Activated T-helper 9 cell treated with anti-CD3 and anti-CD28 coated beads, Interleukin-2, amount 50 U/mL, for 16 hours (primary cell): ENCODE results near the gene CACNA1D.

Experiments
- DNase-seq: peaks from one replicate; pipeline ENCODE4 v3.0.0-alpha.2; 2020; ENCODE audit warnings: low read depth

CACNA1D gene

GRCh38 chr3:53750253-53751210 is 256.1 kb downstream of the CACNA1D start:
- DNase-seq: no peak

GRCh38 chr3:53753518-53754183 is 259.2 kb downstream of the CACNA1D start:
- no peak for DNase-seq

- DNase-seq: no peak
Observed at GRCh38 chr3:53754325-53754724, 259.9 kb downstream of the CACNA1D start.

- DNase-seq: no peak
Observed at GRCh38 chr3:53758846-53759245, 264.4 kb downstream of the CACNA1D start.

GRCh38 chr3:53763353-53763752 is 268.9 kb downstream of the CACNA1D start:
- DNase-seq: no peak

- no peak for DNase-seq
Observed at GRCh38 chr3:53764026-53764775, 269.8 kb downstream of the CACNA1D start.

GRCh38 chr3:53765753-53766152 is 271.3 kb downstream of the CACNA1D start:
- DNase-seq: no peak

GRCh38 chr3:53766706-53767105 is 272.3 kb downstream of the CACNA1D start:
- no peak for DNase-seq

- DNase-seq: no peak
Observed at GRCh38 chr3:53768478-53769459, 274.4 kb downstream of the CACNA1D start.

- DNase-seq: no peak
Observed at GRCh38 chr3:53772562-53772961, 278.2 kb downstream of the CACNA1D start.

- DNase-seq: no peak
Observed at GRCh38 chr3:53773021-53773436, 278.6 kb downstream of the CACNA1D start.

GRCh38 chr3:53773611-53774368 is 279.4 kb downstream of the CACNA1D start:
- no peak for DNase-seq

- DNase-seq: no peak
Observed at GRCh38 chr3:53774414-53774813, 280.0 kb downstream of the CACNA1D start.

GRCh38 chr3:53775018-53775417 is 280.6 kb downstream of the CACNA1D start:
- DNase-seq: no peak

- DNase-seq: no peak
Observed at GRCh38 chr3:53775834-53776251, 281.4 kb downstream of the CACNA1D start.

GRCh38 chr3:53776494-53777101 is 282.2 kb downstream of the CACNA1D start:
- DNase-seq: no peak

- no peak for DNase-seq
Observed at GRCh38 chr3:53777468-53777867, 283.1 kb downstream of the CACNA1D start.

- no peak for DNase-seq
Observed at GRCh38 chr3:53778153-53778552, 283.7 kb downstream of the CACNA1D start.

- no peak for DNase-seq
Observed at GRCh38 chr3:53780171-53780570, 285.8 kb downstream of the CACNA1D start.

GRCh38 chr3:53780806-53781205 is 286.4 kb downstream of the CACNA1D start:
- DNase-seq: no peak
